DND-41 (cell line): ENCODE measurements around the gene ARAP1.

ENCODE experiments used
- EZH2 ChIP-seq: IDR thresholded peaks from 3 replicates; pipeline ENCODE4 v1.6.1; 2012; ENCODE audit warnings: borderline replicate concordance, low read depth, mild to moderate bottlenecking, moderate library complexity, low read length, inconsistent platforms; ENCODE audit not compliant: severe bottlenecking
- TF ChIP-seq, protein P1 (sequence below): IDR thresholded peaks from 2 replicates; pipeline ENCODE4 v1.5.1; 2012; ENCODE audit warnings: borderline replicate concordance, low read length, moderate library complexity, mild to moderate bottlenecking; ENCODE audit not compliant: poor library complexity, severe bottlenecking; ENCODE audit errors: extremely low read depth

DNA sequence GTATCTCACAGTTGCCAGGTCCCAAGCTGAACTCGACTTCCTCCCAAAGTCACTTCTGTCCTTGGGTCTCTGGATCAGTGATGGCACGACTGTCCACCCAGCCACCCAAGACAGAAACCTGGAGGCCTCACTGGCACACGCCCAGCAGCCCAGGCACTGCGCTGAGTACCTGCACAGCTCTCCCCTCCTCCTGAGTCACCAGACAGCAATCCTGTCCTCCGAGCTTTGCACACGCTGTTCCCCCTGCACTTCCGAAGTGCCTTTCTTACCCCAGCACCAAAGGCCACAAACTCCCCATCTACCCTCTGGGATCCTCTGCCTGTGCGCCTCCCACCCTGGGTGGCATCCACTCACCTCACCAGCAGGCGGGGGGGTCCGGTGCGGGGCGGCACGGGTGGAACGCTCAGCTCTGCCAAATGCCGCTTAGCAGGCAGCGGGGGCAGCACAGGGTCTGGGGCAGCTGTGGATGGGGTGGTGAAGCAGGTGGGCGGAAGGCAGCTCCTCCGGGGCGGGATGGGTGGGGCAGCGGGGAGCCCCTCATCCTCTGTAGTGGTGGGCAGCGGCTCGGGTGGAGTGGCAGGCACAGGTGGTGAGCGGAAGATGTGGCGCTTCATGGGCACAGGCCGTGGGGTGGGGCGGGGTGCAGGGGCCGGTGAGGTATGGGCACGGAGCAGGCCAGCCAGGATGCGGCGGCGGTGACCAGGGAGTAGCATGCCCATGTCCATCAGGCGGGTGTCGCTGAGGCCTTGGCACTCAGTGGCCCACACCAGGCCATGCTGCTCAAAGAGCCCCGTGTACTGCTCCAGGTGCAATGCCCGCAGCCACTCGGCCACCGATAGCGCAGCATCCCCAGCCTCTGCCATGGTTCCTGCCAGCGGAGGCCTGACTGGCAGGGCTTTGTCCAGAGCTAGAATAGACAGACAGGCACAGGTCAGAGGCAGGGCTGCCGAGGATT, 25.7 kb downstream of the ARAP1 start:
- no peak for TF ChIP-seq EZH2
- TF ChIP-seq, protein P1, sequence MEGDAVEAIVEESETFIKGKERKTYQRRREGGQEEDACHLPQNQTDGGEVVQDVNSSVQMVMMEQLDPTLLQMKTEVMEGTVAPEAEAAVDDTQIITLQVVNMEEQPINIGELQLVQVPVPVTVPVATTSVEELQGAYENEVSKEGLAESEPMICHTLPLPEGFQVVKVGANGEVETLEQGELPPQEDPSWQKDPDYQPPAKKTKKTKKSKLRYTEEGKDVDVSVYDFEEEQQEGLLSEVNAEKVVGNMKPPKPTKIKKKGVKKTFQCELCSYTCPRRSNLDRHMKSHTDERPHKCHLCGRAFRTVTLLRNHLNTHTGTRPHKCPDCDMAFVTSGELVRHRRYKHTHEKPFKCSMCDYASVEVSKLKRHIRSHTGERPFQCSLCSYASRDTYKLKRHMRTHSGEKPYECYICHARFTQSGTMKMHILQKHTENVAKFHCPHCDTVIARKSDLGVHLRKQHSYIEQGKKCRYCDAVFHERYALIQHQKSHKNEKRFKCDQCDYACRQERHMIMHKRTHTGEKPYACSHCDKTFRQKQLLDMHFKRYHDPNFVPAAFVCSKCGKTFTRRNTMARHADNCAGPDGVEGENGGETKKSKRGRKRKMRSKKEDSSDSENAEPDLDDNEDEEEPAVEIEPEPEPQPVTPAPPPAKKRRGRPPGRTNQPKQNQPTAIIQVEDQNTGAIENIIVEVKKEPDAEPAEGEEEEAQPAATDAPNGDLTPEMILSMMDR = no peak
